Measurements from ENCODE around the gene GRAMD1A.

DNA sequence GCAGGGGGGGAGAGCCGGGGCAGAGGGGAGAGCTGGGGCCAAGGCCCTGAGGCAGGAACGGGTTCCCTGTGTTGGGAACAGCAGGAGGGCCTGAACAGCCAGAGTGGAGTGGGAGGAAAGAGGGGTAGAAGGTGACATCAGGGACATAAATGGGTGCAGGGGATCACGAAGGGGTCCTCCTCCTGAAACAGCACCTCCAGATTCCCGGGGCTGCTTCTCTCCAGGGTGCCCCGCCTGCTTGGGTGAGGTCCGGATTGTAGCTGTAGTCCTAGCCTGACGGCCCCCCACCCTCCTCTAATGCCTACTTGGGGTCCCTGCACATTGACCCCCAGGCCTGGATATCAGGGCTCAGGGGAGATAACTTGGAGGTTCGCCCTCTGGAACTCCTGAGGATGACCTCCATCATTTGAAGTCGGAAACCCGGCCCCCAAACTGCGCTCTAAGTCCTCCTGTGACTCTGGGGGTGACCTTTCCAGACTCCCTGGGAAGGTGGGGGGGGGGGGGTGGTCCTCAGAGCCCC lies 29.7 kb downstream of the GRAMD1A start:
- TF ChIP-seq, protein P1, sequence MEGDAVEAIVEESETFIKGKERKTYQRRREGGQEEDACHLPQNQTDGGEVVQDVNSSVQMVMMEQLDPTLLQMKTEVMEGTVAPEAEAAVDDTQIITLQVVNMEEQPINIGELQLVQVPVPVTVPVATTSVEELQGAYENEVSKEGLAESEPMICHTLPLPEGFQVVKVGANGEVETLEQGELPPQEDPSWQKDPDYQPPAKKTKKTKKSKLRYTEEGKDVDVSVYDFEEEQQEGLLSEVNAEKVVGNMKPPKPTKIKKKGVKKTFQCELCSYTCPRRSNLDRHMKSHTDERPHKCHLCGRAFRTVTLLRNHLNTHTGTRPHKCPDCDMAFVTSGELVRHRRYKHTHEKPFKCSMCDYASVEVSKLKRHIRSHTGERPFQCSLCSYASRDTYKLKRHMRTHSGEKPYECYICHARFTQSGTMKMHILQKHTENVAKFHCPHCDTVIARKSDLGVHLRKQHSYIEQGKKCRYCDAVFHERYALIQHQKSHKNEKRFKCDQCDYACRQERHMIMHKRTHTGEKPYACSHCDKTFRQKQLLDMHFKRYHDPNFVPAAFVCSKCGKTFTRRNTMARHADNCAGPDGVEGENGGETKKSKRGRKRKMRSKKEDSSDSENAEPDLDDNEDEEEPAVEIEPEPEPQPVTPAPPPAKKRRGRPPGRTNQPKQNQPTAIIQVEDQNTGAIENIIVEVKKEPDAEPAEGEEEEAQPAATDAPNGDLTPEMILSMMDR (IDR thresholded peaks at IDR 0.05): no peak
- TF ChIP-seq POLR2A (IDR thresholded peaks at IDR 0.05): no peak

Measured in transverse colon (tissue), 3 donors.